Measurements from ENCODE around the gene RAD23B. TPM values are rescaled to one million over a fixed set of nuclear protein-coding genes. Genes with fewer than 3 reads are reported as not detected.

Gene RAD23B
- total RNA-seq, 6 experiments from 2014 or later, result 86.9 to 110 (median 99.1) TPM

GRCh38 chr9:107274953-107275422, 8.1 kb upstream of the RAD23B start:
- ATAC-seq (peak in 1 of 4 donors; percentile 63), DNase-seq (no peak)
- H3K4me3 ChIP-seq, result no peak overlapping the region
- TF ChIP-seq, protein P1, sequence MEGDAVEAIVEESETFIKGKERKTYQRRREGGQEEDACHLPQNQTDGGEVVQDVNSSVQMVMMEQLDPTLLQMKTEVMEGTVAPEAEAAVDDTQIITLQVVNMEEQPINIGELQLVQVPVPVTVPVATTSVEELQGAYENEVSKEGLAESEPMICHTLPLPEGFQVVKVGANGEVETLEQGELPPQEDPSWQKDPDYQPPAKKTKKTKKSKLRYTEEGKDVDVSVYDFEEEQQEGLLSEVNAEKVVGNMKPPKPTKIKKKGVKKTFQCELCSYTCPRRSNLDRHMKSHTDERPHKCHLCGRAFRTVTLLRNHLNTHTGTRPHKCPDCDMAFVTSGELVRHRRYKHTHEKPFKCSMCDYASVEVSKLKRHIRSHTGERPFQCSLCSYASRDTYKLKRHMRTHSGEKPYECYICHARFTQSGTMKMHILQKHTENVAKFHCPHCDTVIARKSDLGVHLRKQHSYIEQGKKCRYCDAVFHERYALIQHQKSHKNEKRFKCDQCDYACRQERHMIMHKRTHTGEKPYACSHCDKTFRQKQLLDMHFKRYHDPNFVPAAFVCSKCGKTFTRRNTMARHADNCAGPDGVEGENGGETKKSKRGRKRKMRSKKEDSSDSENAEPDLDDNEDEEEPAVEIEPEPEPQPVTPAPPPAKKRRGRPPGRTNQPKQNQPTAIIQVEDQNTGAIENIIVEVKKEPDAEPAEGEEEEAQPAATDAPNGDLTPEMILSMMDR (IDR thresholded peaks at IDR 0.05), result no peak
- TF ChIP-seq POLR2A (IDR thresholded peaks at IDR 0.05), result no peak
- no peak overlapping the region for H3K27ac ChIP-seq
- 73% methylated on average over 4 of the region's 4 CpGs for WGBS (ENCODE audit: insufficient coverage, low coverage, low lambda C conversion rate, missing lambda C conversion rate)
- intact Hi-C loops (cut with DNase I), result no loop called here
- no peaks in the 10 kb centered on the region for H3K36me3 ChIP-seq
- peaks cover 0 to 21% (median 10%) of the 10 kb centered on the region in 4 donors for H3K4me1 ChIP-seq
- H3K9me3 ChIP-seq, result no peaks in the 10 kb centered on the region
- H3K27me3 ChIP-seq, result no peaks in the 10 kb centered on the region

DNA sequence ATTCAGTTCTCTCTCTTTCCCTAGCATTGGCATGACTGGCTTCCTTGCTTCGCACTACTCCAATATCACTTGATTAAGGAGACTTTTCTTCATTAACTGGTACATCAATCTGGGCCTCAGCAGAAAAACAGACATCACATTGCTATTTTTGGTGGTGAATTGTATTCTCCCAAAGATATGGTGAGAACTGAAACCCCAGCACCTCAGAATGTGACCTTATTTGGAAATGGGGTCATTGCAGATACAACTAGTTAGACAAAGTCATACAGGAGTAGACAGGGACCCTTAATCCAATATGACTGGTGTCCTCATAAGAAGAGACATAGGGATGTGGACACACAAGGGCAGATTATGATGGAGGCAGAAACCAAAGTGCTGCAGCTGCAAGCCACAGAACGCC, 7.5 kb upstream of the RAD23B start:
- DNase-seq (no peak), ATAC-seq (no peak)
- H3K36me3 ChIP-seq, result no peaks in the 10 kb centered on the region
- intact Hi-C loops (cut with DNase I), result no loop called here
- H3K4me3 ChIP-seq, result no peak overlapping the region
- no peaks in the 10 kb centered on the region for H3K27me3 ChIP-seq
- WGBS (ENCODE audit: insufficient coverage, low coverage, low lambda C conversion rate, missing lambda C conversion rate), result 96% methylated on average over 2 of the region's 2 CpGs
- H3K9me3 ChIP-seq, result no peaks in the 10 kb centered on the region
- H3K4me1 ChIP-seq, result peaks cover 0 to 16% (median 7%) of the 10 kb centered on the region in 4 donors
- H3K27ac ChIP-seq, result no peak overlapping the region
- no peak for TF ChIP-seq POLR2A (IDR thresholded peaks at IDR 0.05)
- TF ChIP-seq, protein P1 (IDR thresholded peaks at IDR 0.05), result no peak

DNA sequence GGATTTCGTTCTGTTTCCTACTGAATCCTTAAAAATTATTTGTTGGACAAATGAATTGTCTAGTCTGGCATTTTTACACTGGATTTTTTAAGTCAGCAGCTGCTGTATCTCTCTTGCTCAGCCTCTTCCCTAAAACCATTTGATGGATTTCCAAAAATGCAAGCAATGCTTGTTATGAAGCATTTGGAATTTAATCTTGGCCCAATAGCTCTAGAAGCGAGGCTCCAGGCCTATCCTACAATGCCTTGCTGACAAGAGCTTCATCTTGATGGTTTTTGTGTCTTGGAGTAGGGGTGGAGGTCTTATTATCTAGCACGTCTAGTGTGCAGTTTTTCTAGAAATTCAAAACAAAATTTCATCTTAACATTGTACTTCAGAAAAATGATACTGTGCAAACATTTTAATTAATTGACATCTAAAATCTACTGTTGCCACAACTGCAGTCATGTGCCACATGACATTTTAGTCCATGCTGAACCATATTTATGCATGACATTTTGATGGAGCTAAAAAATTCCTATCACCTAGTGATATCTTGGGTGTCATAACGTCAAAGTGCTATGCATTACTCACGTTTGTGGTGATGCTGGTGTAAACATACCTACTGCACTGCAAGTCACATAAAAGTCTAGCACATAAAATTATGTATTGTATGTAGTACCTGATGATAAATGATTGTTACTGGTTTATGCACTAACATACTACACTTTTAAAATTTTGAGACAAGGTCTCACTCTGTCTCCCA, 5.9 kb upstream of the RAD23B start:
- Histone ChIP-seq H3K27ac (no peak overlapping the region), H3K27me3 (no peaks in the 10 kb centered on the region), H3K4me1 (peaks cover 0 to 27% (median 11%) of the 10 kb centered on the region in 4 donors), H3K9me3 (no peaks in the 10 kb centered on the region), H3K4me3 (no peak overlapping the region), H3K36me3 (no peaks in the 10 kb centered on the region)
- intact Hi-C loops (cut with DNase I), result no loop called here
- ATAC-seq, result no peak
- 77% methylated on average over 5 of the region's 5 CpGs for WGBS (ENCODE audit: insufficient coverage, low coverage, low lambda C conversion rate, missing lambda C conversion rate)
- DNase-seq, result no peak
- TF ChIP-seq, protein P1 (IDR thresholded peaks at IDR 0.05), result no peak
- TF ChIP-seq POLR2A (IDR thresholded peaks at IDR 0.05), result no peak

DNA sequence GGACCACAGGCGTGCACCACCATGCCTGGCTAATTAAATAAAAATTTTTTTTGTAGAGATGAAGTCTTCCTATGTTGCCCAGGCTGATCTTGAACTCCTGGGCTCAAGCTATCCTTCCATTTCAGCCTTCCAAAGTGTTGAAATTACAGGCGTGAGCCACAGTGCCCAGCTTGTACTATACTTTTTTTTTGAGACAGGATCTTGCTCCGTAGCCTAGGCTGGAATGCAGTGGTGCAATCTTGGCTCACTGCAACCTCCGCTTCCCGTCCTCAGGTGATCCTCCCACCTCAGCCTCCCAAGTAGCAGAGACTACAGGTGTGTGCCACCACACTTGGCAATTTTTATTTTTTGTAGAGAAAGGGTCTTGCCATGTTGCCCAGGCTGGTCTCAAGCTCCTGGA, 5.3 kb upstream of the RAD23B start:
- Histone ChIP-seq H3K36me3 (no peaks in the 10 kb centered on the region), H3K27me3 (no peaks in the 10 kb centered on the region), H3K9me3 (no peaks in the 10 kb centered on the region), H3K4me1 (peaks cover 0 to 30% (median 11%) of the 10 kb centered on the region in 4 donors), H3K27ac (no peak overlapping the region), H3K4me3 (no peak overlapping the region)
- DNase-seq (no peak), ATAC-seq (no peak)
- no peak for TF ChIP-seq POLR2A (IDR thresholded peaks at IDR 0.05)
- TF ChIP-seq, protein P1 (IDR thresholded peaks at IDR 0.05), result no peak
- intact Hi-C loops (cut with DNase I), result no loop called here
- 97% methylated on average over 5 of the region's 5 CpGs for WGBS (ENCODE audit: insufficient coverage, low coverage, low lambda C conversion rate, missing lambda C conversion rate)

Measured in right lobe of liver (tissue), 6 donors.